Neuron (in vitro differentiated cells): ENCODE measurements around the gene EPHB1.

ENCODE experiments used
- H2AFZ ChIP-seq: one replicate; pipeline ENCODE4 v1.6.1; 2013; ENCODE audit warnings: low read depth, mild to moderate bottlenecking, inconsistent platforms, low read length, moderate library complexity
- H3K27me3 ChIP-seq: one replicate; pipeline ENCODE4 v1.6.1; 2013; ENCODE audit warnings: low read length; ENCODE audit not compliant: insufficient read depth
- H3K36me3 ChIP-seq: one replicate; pipeline ENCODE4 v1.6.1; 2013; ENCODE audit warnings: low read length; ENCODE audit not compliant: insufficient read depth
- H3K4me1 ChIP-seq: one replicate; pipeline ENCODE4 v1.6.1; 2013; ENCODE audit warnings: low read length; ENCODE audit not compliant: insufficient read depth
- H3K4me3 ChIP-seq: 2 replicates; pipeline ENCODE4 v1.5.1; 2013; ENCODE audit warnings: mild to moderate bottlenecking, low read length, moderate library complexity
- H3K9me3 ChIP-seq: one replicate; pipeline ENCODE4 v1.6.1; 2013; ENCODE audit warnings: low read length

EPHB1 gene

GRCh38 chr3:134871818-134872217 lies 76.8 kb downstream of the EPHB1 start:
- no peak overlapping the region for H3K4me3 ChIP-seq
- H3K4me1 ChIP-seq, result no peaks in the 10 kb centered on the region
- H3K36me3 ChIP-seq, result no peaks in the 10 kb centered on the region
- H2AFZ ChIP-seq, result no peak overlapping the region
- no peaks in the 10 kb centered on the region for H3K9me3 ChIP-seq
- no peaks in the 10 kb centered on the region for H3K27me3 ChIP-seq

- H2AFZ ChIP-seq, result no peak overlapping the region
- no peaks in the 10 kb centered on the region for H3K4me1 ChIP-seq
- H3K27me3 ChIP-seq, result no peaks in the 10 kb centered on the region
- no peaks in the 10 kb centered on the region for H3K36me3 ChIP-seq
- no peak overlapping the region for H3K4me3 ChIP-seq
- no peaks in the 10 kb centered on the region for H3K9me3 ChIP-seq
Observed at GRCh38 chr3:134872440-134873388, 77.7 kb downstream of the EPHB1 start.

- no peak overlapping the region for H2AFZ ChIP-seq
- H3K9me3 ChIP-seq, result no peaks in the 10 kb centered on the region
Observed at GRCh38 chr3:134873789-134874188, 78.7 kb downstream of the EPHB1 start.

GRCh38 chr3:134874737-134875413 lies 79.8 kb downstream of the EPHB1 start:
- Histone ChIP-seq H2AFZ (no peak overlapping the region), H3K4me1 (no peaks in the 10 kb centered on the region), H3K36me3 (no peaks in the 10 kb centered on the region), H3K9me3 (no peaks in the 10 kb centered on the region), H3K27me3 (no peaks in the 10 kb centered on the region), H3K4me3 (no peak overlapping the region)

More at GRCh38 chr3:134873789-134874188, 78.7 kb downstream of the EPHB1 start:
- no peaks in the 10 kb centered on the region for H3K36me3 ChIP-seq
- no peaks in the 10 kb centered on the region for H3K4me1 ChIP-seq
- H3K4me3 ChIP-seq, result no peak overlapping the region
- no peaks in the 10 kb centered on the region for H3K27me3 ChIP-seq

GRCh38 chr3:134876836-134877235 lies 81.8 kb downstream of the EPHB1 start:
- no peak overlapping the region for H2AFZ ChIP-seq
- H3K9me3 ChIP-seq, result no peaks in the 10 kb centered on the region
- H3K36me3 ChIP-seq, result no peaks in the 10 kb centered on the region
- no peaks in the 10 kb centered on the region for H3K4me1 ChIP-seq
- H3K27me3 ChIP-seq, result no peaks in the 10 kb centered on the region
- no peak overlapping the region for H3K4me3 ChIP-seq

- H3K4me1 ChIP-seq, result no peaks in the 10 kb centered on the region
- no peaks in the 10 kb centered on the region for H3K27me3 ChIP-seq
- no peak overlapping the region for H3K4me3 ChIP-seq
- H2AFZ ChIP-seq, result no peak overlapping the region
- no peaks in the 10 kb centered on the region for H3K9me3 ChIP-seq
- no peaks in the 10 kb centered on the region for H3K36me3 ChIP-seq
Observed at GRCh38 chr3:134877788-134878187, 82.7 kb downstream of the EPHB1 start.

GRCh38 chr3:134879990-134880389 lies 84.9 kb downstream of the EPHB1 start:
- no peaks in the 10 kb centered on the region for H3K4me1 ChIP-seq
- H3K27me3 ChIP-seq, result no peaks in the 10 kb centered on the region
- H3K9me3 ChIP-seq, result no peaks in the 10 kb centered on the region
- H3K4me3 ChIP-seq, result no peak overlapping the region
- no peaks in the 10 kb centered on the region for H3K36me3 ChIP-seq
- no peak overlapping the region for H2AFZ ChIP-seq

GRCh38 chr3:134880431-134880830 lies 85.4 kb downstream of the EPHB1 start:
- H2AFZ ChIP-seq, result no peak overlapping the region
- no peaks in the 10 kb centered on the region for H3K9me3 ChIP-seq
- no peak overlapping the region for H3K4me3 ChIP-seq
- H3K27me3 ChIP-seq, result no peaks in the 10 kb centered on the region
- H3K36me3 ChIP-seq, result no peaks in the 10 kb centered on the region
- H3K4me1 ChIP-seq, result no peaks in the 10 kb centered on the region

- Histone ChIP-seq H3K4me1 (no peaks in the 10 kb centered on the region), H3K9me3 (no peaks in the 10 kb centered on the region), H3K27me3 (no peaks in the 10 kb centered on the region), H2AFZ (no peak overlapping the region), H3K4me3 (no peak overlapping the region), H3K36me3 (no peaks in the 10 kb centered on the region)
Observed at GRCh38 chr3:134881305-134881704, 86.2 kb downstream of the EPHB1 start.

- Histone ChIP-seq H3K4me1 (no peaks in the 10 kb centered on the region), H3K4me3 (no peak overlapping the region), H3K27me3 (no peaks in the 10 kb centered on the region), H3K9me3 (no peaks in the 10 kb centered on the region), H2AFZ (no peak overlapping the region), H3K36me3 (no peaks in the 10 kb centered on the region)
Observed at GRCh38 chr3:134883697-134884385, 88.8 kb downstream of the EPHB1 start.

GRCh38 chr3:134885877-134886621 lies 91.0 kb downstream of the EPHB1 start:
- no peak overlapping the region for H3K4me3 ChIP-seq
- H3K36me3 ChIP-seq, result no peaks in the 10 kb centered on the region
- H3K27me3 ChIP-seq, result no peaks in the 10 kb centered on the region
- no peaks in the 10 kb centered on the region for H3K9me3 ChIP-seq
- H3K4me1 ChIP-seq, result no peaks in the 10 kb centered on the region
- H2AFZ ChIP-seq, result no peak overlapping the region

GRCh38 chr3:134886991-134887390 lies 91.9 kb downstream of the EPHB1 start:
- Histone ChIP-seq H3K4me3 (no peak overlapping the region), H3K4me1 (no peaks in the 10 kb centered on the region), H2AFZ (no peak overlapping the region), H3K9me3 (no peaks in the 10 kb centered on the region), H3K27me3 (no peaks in the 10 kb centered on the region), H3K36me3 (no peaks in the 10 kb centered on the region)
